Measurements from ENCODE around the gene LRRTM4.
"Not testable (repeated sequence)": the region's sequence is repeated elsewhere in the genome, so short reads cannot be mapped to it uniquely, and the experiment has no call there.

The LRRTM4 gene

DNA sequence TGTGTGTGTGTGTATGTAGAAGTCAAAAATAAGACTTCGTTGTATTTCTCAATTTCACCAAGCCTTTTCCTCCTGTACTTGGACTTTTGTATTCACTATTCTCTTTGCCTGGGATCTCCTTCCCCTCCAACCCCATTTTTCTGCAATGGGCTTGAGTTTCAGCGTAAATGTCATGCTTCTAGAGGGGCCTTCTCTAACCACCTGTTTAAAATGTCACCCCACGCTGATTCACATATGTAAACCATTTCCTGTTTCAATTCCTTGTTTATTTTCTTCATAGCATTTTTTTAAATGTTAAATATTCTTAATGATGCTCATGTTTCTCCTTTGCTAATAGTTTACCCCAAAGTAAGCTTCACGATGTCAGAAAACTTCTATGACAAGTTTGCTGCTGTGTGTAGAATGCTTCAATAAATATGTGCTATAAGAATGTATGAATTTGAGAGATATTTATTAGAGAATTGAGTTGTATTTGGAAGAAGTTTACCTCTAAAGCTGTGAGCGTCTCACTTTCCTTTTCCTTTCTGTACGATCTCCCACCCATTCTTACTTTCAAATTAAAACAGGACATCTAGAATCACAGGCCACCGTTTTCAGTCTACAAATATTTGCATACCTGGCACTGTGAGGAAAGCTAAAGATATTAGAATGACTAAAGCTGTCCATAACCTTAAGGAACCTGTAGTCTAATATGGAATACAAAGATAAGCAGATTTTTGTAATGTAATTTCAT lies 762.4 kb downstream of the LRRTM4 start:
- no peak for DNase-seq (ENCODE audit: low read depth in 2 of 2, low spot score in 1 of 2)

DNA sequence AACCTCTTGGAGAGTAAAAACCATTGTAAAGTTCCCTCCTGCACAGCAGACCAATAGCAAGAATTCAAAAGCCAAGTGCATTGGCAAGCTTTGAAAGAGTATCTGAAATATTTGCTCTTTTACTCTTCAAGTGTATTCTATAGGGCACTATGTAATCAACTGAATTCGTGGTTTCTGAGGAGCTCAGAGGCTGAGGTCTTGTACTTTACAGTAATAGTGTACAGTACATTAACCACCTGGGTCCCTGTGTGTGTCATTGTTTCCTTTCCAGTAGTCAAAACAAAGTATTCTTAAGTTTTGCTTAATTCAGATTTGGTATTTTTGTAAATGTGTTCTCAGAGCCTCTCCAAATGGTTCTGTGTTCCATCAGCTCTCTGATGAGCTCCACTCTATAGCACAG lies 769.7 kb downstream of the LRRTM4 start:
- DNase-seq (ENCODE audit: low read depth in 2 of 2, low spot score in 1 of 2): no peak

DNA sequence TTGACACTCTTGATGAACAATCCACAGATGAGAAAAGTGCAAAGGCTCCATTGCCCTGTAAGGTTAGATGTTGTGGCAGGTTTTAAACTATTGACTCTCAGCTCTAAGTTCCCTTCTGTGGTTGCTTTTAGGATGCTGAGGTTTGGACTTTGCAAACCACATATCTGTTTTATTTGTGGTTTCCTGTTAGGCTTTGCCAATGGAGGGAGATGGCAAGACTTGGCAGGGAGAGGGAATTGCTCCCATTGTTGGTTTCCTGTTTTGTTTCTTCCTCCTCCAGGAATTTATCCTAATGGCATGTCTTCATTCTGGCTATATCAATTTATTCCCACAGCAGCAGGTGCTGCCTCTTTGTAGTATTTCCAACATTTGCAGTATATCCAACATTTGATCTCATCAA lies 772.3 kb downstream of the LRRTM4 start:
- DNase-seq (ENCODE audit: low read depth in 2 of 2, low spot score in 1 of 2): no peak

DNA sequence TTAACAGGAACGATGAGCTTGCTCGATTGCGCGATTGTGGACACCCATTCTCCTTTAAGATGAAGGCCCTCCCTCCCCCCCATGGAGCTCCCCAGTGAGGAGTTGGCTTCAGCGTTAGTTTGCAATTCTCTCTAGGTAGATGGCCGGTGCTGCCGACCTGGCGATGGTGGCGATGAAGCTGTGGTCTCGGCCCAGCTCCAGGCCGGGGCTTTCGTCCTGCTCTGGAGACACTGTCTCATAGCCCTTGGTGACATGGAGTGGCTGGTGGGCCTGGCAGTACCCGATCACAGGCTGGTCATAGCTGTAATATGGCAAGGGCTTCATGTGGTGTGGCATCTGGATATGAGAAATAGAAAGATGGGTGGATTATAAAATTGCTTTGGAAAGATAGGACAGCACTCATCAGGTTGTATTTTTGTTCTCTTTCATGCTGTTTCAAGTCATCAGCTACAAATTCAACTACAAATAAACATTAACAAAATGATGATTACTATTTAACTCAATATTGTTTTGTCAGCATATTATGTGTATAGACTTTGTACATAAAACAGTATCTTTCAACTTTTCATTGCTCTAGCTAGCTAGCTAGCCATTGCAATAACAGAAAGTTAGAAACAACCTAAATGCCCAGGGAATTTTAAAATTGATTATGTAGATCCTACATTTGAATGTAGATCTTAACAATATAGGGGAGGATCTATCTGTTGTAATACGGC lies 773.4 kb downstream of the LRRTM4 start:
- DNase-seq (ENCODE audit: low read depth in 2 of 2, low spot score in 1 of 2): no peak

DNA sequence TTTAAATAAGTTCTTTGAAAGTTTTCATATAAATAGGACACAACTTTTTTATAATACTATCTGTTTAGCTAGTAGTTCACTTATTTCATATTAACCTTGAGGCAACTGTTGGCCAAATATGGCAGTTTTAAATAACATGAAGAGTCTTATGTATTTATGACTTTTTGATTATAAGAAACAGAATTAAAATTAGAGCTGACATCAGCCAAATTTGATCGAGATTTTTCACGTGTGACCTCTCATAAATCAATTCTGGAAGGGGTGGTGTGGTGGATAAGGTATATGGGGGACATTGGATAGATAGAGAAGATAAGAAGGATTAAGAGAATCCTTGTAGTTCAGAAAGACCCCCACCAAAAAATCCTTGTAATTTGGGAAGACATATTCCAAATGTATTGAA lies 776.6 kb downstream of the LRRTM4 start:
- no peak for DNase-seq (ENCODE audit: low read depth in 2 of 2, low spot score in 1 of 2)

DNA sequence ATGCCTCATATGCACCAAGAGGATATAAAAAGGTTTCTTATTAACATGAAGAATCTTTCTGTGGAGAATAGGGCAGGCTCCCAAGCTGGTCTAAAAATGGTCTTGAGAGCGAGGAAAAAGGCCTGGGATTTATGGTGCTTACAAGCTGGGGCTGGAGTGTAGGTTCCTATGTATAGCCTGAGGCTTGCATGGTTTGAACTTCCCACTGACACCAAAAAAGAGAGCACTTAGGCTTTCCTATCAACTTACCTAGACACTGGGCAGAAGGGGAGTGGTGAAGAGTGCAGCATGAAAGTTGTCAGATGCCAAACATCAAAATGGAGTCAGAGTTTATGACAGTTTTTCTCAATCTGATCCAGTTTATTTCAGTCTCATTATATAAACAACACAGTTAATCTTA lies 784.6 kb downstream of the LRRTM4 start:
- no peak for DNase-seq (ENCODE audit: low read depth in 2 of 2, low spot score in 1 of 2)

DNA sequence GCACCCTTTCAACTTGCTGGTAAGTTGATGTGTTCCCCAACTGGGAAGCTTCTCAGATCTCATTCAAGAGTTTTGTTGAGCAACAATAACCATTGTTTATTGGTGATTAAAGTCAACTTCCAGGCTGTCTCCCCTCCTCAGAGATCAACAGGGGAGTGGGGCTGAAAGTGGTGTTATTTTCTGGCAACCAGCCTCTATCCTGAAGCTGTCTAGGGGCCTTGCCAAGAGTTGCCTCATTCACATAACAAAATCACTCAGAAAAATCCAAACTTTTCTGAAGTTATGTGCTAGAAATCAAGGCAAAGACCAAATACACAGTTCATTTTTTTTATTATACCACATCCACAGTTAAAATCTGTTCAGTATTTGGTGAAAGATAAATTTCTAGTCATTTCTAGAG lies 788.4 kb downstream of the LRRTM4 start:
- DNase-seq (ENCODE audit: low read depth in 2 of 2, low spot score in 1 of 2): no peak

DNA sequence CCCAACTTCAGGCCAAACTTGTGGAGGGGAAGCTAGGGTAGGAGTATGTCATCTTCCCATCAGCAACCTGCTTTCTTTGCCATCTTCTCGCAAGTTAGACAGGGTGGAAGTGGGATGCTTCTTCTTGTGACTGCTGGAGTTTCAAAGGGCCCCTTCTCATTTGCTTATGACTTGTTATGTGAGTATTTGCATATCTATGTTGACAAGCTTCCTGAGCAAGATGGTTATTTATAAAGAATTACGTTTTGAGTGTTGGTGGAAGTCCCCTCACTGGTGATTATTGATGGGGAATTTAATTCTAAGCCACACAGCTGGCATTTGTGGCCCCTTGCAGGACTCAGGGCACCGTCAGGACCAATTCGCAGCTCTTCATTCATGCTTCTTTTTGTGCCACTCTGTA lies 791.0 kb downstream of the LRRTM4 start:
- DNase-seq (ENCODE audit: low read depth in 2 of 2, low spot score in 1 of 2): no peak

DNA sequence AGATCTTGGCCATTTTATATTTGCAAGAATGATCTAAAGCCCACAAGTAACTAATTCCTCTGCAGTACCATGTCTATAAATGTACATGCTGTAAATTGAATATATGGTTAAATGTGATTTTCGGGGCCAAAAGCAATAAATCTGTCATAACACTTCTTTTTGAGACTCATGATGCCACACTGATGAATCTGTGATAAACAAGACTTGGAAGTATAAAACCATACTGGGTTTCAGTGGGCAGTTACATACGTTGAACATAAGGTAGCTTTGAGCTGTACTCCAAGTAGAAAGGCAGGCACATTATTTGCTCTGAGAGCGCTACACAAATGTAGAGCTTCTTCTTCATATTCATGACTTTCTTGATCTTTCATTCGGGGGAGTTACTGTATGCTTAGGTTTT lies 792.2 kb downstream of the LRRTM4 start:
- DNase-seq (ENCODE audit: low read depth in 2 of 2, low spot score in 1 of 2): no peak

DNA sequence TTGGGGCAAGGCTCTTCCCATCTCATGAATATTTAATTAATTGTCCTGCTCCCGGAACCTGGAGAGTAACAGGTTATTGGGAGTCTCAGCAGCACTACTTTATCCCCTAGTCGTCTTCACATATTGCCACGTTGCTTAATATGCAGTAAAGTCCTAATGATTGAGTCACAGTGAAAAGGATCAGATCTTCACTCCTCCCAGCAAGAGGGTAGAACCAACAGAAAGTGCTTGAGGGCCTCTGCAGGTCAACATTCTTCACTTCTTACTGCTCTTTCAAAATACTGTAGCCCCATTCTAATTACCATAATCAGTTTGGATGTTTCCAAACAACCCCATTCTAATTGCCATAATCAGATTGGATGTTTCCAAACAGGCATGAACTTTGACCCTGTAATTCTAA lies 801.0 kb downstream of the LRRTM4 start:
- no peak for DNase-seq (ENCODE audit: low read depth in 2 of 2, low spot score in 1 of 2)

DNA sequence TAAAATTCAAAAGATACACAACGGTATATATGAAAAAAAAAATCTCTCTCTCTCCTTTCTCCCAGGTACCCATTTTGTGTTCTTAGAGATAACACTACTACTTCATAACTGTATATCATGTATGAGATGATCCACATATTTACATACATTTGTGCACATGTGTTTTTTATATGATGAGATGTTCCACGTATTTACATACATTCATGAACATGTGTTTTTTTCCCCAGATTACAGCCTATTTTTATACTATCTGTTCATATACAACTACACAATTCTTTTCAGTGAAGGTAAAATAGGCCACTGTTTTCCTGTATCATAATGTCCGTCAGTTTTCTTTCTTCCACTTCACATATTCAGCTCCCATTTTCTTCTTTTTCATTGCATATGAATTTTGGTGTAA lies 808.9 kb downstream of the LRRTM4 start:
- DNase-seq (ENCODE audit: low read depth in 2 of 2, low spot score in 1 of 2): no peak

DNA sequence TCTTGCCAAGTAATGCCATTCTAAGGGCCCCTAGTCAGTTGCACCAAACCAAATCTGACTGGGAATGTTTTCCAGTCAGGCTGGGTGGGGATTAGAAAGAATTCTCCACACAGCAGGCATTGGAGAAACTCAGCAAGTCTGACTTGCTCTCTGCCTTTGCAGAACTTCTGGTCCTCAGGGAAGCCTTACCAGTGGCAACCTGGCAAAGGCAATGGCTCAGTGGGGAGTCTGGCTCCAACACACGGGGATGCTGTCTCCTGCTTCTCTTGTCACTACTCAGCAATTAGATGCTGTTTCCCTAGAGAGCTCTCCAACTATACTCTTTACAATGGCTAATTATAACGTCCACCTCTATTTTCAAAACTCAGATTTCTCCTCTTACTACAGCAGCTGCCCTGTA lies 810.7 kb downstream of the LRRTM4 start:
- no peak for DNase-seq (ENCODE audit: low read depth in 2 of 2, low spot score in 1 of 2)

DNA sequence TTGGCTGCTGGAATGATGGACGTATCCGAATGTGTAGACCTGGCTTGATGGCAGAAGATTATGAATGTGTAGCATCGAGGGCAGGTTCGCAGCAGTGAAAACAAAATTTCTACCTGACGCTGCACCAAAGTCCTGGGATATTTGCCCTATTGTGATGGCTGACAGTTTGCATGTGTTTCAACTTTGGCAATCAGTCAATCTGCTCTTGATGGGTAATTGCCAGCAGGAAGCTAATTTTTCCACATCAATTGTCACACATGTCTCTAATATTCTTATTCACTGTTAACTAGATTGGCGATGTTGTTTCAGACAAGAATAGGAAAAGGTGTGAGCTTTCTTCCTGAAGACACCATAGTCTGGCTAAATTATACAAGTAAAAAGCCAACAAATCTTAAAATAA lies 821.3 kb downstream of the LRRTM4 start:
- DNase-seq (ENCODE audit: low read depth in 2 of 2, low spot score in 1 of 2): no peak

DNA sequence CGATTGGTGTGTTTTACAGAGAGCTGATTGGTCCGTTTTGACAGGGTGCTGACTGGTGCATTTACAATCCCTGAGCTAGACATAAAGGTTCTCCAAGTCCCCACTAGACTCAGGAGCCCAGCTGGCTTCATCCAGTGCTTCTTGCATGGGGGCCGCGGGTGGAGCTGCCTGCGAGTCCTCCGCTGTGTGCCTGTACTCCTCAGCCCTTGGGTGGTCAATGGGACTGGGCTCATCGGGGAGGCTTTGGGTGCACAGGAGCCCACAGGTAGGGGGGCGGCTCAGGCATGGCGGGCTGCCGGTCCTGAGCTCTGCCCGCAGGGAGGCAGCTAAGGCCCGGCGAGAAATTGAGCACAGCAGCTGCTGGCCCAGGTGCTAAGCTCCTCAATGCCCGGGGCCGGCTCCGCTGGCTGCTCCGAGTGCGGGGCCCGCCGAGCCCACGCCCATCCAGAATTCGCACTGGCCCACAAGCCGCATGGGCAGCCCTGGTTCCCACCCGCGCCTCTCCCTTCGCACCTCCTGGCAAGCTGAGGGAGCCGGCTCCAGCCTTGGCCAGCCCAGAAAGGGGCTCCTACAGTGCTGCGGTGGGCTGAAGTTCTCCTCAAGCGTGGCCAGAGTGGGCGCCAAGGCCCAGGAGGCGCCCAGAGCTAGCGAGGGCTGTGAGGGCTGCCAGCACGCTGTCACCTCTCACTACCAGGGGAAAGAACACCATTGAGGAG lies 824.0 kb downstream of the LRRTM4 start:
- not testable (repeated sequence) for DNase-seq (ENCODE audit: low read depth in 2 of 2, low spot score in 1 of 2)

Data from stimulated activated CD8-positive, alpha-beta memory T cell treated with anti-CD3 and anti-CD28 coated beads, Interleukin-4, amount 100 ng/mL, for 4 hours (primary cell).